T1000 (cell line): ENCODE results near the gene CEACAM16.
"Not testable (repeated sequence)": the region's sequence is repeated elsewhere in the genome, so short reads cannot be mapped to it uniquely, and the experiment has no call there.

Source experiments
- DNase-seq: peaks from one replicate; lab custom pipeline; 2025; ENCODE audit warnings: mixed read lengths; lab: John Stamatoyannopoulos, UW

Gene CEACAM16

DNA sequence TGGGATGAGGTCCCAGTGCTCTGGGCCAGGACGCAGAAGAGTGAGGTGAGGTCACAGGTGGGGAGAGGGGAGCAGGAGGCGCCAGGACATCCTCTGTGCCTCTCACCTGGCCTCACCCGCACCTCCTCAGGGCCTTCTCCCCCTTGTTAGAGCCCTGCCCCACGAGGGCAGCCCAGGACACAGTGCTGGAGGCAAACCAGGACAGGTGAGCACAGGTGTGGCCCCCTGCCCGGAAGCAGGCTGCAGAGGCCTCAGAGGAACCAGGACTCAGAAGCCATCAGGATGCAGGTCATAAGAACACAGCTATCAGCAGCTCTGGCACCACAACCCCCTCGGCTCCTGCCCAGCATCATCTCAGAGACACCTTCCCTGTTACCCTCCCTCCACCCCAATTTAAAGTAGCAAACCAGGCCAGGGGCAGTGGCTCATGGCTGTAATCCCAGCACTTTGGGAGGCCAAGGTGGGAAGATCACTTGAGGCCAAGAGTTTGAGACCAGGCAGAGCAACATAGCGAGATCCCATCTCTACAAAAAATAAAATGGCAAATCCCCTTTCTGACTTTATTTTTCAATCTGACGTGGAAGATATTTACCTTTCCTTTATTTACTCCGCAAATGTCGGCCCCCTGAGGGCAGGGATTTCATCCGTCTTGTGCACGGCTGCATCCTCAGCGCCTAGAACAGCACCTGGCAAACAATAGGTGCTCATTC, at the start of gene CEACAM16:
CEACAM16 (plus strand) TSS at position 660 of the 710 bp plus-strand sequence. CDS start 2,306 bp downstream, outside the sequence.
- no peak for DNase-seq

DNA sequence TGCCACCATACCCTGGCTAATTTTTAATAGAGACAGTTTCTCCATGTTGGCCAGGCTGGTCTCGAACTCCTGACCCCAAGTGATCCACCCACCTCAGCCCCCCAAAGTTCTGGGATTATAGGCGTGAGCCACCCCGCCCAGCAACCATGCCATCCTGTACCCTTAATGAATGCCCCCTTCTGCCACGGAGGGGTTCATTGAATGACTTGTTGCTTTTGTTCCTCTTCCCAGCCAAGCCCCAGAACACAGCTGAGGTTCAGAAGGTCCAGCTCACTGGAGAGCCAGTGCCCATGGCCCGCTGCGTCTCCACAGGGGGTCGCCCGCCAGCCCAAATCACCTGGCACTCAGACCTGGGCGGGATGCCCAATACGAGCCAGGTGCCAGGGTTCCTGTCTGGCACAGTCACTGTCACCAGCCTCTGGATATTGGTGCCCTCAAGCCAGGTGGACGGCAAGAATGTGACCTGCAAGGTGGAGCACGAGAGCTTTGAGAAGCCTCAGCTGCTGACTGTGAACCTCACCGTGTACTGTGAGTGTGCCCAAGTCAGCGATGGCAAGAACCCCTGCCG, 49.3 kb upstream of the CEACAM16 start:
- no peak for DNase-seq

- DNase-seq = no peak
These were observed 45.6 kb upstream of the CEACAM16 start for GRCh38 chr19:44653343-44653742.

DNA sequence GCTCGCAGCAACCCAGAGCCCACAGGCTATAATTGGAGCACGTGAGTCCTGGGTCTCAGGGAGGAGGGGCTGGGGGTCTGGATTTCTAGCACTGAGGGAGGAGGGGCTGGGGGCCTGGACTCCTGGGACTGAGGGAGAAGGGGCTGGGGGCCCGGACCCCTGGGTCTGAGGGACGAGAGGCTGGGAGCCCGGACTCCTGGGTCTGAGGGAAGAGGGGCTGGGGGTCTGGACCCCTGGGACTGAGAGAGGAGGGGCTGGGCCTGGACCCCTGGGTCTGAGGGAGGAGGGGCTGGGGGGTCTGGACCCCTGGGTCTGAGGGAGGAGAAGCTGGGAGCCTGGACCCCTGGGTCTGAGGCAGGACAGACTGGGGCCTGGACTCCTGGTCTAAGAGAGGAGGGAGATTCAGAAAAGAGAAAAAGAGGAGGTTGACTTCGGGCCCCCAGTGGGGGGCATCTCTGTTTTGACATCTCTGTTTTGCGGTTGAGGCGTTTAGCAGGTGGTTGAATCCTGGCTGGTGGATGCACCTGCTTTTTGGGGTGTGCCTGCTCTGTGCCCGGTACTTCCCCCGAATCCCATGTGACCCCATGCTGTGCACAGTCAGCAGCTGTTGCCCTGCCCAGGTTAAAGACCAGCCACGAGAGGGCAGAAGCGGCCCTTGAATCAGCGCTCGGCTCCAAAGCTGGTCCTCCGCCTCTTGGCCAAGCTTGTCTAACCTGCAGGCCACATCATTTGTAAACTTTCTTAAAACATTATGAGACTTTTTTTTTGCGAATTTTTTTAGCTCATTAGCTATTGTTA, 44.8 kb upstream of the CEACAM16 start:
- no peak for DNase-seq

GRCh38 chr19:44657211-44657921, 41.6 kb upstream of the CEACAM16 start:
- DNase-seq = no peak

DNA sequence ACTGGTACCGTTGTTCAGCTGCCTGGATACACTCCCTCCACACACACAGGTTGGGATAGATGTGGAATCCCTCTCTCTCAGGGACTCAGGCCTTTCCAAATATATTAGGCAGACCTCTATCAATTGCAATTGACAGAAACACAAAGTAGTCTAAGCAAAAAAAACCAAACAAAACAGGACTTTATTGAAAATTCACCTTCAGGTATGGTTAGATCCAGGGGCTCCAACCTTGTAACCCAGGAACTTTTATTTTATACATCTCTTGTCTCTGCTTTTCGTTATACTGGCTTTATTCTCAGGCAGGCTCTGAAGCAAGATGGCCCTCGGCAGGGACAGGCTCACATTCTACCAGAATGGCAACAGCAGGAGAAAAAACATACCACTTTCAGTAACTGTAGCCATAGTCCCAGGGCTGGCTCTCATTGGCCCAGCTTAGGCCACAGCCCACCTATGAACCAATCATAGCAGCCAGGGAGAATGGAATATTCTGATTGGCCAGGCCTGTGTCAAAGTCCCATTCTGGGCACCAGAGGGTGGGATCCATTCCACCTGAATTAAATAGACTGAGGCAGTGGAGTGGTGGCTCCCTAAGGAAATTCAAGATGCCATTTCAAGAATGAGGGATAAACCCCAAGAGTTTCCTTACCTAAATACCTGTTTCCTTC, 40.8 kb upstream of the CEACAM16 start:
- DNase-seq = no peak

- DNase-seq = no peak
These were observed 38.9 kb upstream of the CEACAM16 start for GRCh38 chr19:44660081-44660480.

- no peak for DNase-seq
These were observed 37.7 kb upstream of the CEACAM16 start for GRCh38 chr19:44661205-44661604.

DNA sequence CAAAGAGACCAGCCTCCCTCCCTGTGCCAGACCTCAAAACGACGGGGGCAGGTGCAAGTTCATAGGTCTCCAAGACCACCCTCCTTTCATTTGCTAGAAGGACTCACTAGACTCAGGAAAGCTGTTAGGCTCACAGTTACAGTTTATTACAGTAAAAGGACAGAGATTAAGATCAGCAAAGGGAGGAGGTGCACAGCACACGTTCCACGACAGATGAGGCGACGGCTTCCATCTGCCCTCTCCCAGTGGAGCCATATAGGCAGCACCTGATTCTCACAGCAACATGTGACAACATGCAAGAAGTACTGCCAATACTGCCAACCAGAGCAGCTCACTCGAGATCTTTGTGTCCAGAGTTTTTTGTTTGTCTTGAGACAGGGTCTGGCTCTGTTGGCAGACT, 37.0 kb upstream of the CEACAM16 start:
- DNase-seq = no peak

DNA sequence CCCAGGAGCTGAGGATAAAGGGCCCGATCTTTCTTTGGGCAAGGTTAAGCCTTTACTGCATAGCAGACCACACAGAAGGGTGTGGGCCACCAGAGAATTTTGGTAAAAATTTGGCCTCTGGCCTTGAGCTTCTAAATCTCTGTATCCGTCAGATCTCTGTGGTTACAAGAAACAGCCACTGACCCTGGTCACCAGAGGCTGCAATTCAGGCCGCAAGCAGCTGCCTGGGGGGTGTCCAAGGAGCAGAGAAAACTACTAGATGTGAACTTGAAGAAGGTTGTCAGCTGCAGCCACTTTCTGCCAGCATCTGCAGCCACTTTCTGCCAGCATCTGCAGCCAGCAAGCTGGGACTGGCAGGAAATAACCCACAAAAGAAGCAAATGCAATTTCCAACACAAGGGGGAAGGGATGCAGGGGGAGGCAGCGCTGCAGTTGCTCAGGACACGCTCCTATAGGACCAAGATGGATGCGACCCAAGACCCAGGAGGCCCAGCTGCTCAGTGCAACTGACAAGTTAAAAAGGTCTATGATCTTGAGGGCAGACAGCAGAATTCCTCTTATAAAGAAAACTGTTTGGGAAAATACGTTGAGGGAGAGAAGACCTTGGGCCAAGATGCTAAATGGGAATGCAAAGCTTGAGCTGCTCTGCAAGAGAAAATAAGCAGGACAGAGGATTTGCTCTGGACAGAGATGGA, 36.1 kb upstream of the CEACAM16 start:
- no peak for DNase-seq

DNA sequence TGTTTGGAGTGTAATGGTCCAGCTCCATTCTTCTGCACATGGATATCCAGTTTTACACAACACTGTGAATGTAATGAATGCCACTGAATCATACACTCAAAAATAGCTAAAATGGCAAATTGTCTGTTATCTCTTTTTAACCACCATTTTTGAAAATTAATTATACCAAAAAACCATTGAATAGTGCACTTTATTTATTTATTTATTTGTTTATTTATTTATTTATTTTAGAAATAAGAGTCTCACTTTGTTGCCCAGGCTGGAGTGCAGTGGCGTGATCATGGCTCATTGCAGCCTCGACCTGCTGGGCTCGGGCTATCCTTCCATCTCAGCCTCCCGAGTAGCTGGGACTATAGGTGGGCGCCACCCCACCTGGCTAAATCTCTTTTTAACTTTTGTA, 35.0 kb upstream of the CEACAM16 start:
- DNase-seq = no peak

- no peak for DNase-seq
These were observed 34.0 kb upstream of the CEACAM16 start for GRCh38 chr19:44664976-44665375.

DNA sequence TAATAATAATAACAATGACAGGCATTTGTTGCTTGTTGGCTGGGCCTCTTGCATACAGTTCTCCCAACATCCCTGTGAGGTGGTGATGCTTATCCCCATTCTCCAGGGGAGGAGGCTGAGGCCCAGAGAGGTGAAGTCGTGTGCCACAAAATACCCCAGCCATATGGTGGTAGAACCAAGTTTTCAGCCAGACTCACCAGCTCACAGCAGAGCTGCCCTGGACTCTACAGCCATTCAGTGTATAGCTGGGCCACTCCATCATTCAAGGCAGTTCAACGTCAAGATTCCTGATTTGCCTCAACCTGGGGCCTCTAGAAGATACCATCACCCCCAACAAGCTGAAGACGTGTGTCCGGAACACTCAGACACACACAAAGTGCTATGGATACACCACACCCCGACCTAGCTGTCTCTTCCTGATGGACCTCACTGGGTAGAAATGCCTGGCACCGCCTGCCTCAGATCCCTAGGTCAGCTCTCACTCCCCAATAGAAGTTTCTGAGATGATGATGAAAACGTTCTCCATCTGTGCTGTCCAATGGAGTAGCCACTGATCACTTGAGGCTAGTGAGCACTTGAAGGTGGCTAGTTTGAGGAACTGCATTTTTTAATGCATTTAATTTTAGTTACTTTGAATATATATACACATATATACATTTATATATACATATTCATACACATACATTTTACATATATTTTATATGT, 31.9 kb upstream of the CEACAM16 start:
- no peak for DNase-seq

- DNase-seq = no peak
These were observed 29.8 kb upstream of the CEACAM16 start for GRCh38 chr19:44668985-44669764.

DNA sequence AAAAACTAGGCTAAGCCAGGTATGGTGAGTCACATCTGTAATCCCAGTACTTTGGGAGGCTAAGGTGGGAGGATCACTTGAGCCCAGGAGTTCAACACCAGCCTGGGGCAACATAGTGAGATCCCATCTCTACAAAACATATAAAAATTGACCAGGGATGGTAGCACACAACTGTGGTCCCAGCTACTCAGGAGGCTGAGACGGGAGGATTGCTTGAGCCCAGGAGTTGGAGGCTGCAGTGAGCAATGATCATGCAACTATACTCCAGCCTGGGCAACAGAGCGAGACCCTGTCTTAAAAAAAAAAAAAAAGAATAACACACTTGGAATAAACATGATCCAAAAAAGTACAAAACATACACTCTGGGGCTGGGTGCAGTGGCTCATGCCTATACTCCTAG, 28.9 kb upstream of the CEACAM16 start:
- not testable (repeated sequence) for DNase-seq

- DNase-seq = no peak
These were observed 27.6 kb upstream of the CEACAM16 start, which contains the start of gene CEACAM19 for GRCh38 chr19:44671400-44671799. CEACAM19 (plus strand) TSS chr19:44671482; CDS start chr19:44671932, 450 bp downstream.

DNA sequence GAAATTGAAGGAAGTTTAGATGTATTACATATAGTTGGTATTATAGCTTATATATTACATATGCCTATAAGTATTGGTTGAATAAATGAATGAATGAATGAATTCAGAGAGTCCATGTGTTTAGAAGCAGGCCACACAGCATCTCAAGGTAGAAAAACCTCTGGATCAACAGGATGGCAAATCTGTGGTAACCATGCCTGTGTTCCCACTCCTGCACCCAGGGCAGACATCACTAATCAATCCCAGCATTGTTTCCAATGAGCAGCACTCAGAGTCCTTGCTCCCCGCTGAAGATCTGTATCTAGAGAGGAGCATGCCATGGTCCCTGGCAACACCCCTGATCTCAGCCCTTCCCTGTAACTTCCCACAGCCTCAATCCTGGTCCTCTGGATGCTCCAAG, 26.7 kb upstream of the CEACAM16 start:
- no peak for DNase-seq

DNA sequence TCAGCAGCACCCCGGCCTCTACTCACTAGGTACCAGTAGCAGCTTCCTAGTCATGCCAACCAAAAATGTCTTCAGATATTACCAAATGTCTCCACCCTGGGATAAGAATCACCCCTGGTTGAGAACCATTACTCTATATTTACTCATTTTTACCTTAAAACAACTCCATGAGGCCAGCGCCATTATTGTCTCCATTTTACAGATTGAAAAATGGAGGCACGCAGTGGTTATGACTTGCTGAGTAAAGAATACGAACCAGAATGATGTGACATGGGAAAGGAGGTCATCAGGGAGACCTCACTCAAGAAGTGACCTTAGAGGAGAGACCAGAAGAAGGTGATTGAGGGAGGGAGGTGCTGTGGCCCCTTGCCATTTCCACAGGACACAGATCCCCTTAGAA, 25.4 kb upstream of the CEACAM16 start:
- DNase-seq = no peak

DNA sequence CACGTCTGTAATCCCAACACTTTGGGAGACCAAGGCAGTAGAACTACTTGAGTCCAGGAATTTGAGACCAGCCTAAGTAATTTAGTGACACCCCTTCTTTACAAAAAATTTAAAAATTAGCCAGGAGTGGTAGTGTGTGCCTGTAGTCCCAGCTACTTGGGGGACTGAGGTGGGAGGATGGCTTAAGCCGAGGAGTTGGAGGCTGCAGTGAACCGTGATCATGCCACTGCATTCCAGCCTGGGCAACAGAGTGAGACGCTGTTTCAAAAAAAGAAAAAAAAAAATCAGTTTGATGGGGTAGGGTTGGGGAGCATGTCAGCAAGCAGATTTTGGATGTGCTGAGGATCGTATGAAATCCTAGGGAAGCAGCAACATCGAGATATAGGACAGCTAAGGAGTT, 23.4 kb upstream of the CEACAM16 start:
- DNase-seq = no peak
